NCI-H82 treated with DMSO at 0.1 percent for 48 hours (cell line): Measurements from ENCODE around the gene ZNF91.
A peak's percentile ranks its signal among the peaks of the same experiment; 100 is the strongest.
"Not testable (repeated sequence)": the region's sequence is repeated elsewhere in the genome, so short reads cannot be mapped to it uniquely, and the experiment has no call there.

Experiments
- DNase-seq: peaks from one replicate; lab custom pipeline; 2025; ENCODE audit not compliant: unreplicated experiment; lab: John Stamatoyannopoulos, UW

Gene ZNF91

DNA sequence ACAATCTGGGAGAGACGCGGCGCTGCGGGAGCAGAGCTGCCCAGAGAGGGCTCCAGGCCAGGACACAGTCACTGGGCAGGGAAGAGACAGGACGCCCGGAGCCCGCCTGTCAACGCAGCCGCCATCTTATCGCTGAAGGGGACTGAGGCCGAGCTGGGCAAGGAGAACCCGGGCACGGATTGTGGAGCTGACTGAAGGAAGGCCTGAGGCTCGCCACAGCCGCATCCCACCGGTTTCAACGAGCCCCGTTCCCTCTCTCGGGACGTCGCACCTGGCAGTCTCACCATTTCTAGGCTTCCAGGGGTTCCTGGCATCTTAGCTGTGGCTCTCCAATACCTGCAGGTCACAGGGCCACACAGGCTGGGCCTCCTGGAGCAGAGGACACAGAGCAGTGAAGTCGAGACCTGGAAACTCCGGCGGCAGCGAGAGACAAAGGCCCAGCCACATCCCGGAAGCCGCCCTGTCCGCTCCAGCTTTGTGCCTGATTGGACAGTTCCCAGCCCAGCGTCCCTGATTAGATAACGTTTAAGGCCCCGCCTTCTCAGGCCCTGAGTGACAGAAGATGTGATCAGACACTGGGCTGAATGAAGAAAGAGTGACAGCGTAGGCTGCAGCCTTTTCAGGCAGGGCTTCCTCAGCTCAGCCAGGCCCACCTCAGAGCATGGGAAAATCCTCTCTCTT is at the start of gene ZNF91:
Gene ZNF91, minus strand, starts transcription at position 431 of the 681 bp plus-strand sequence. Its CDS starts 117 bp downstream, at position 314.
- peak; percentile 83 for DNase-seq

GRCh38 chr19:23440791-23441190 is 45.5 kb upstream of the ZNF91 start:
- no peak for DNase-seq

DNA sequence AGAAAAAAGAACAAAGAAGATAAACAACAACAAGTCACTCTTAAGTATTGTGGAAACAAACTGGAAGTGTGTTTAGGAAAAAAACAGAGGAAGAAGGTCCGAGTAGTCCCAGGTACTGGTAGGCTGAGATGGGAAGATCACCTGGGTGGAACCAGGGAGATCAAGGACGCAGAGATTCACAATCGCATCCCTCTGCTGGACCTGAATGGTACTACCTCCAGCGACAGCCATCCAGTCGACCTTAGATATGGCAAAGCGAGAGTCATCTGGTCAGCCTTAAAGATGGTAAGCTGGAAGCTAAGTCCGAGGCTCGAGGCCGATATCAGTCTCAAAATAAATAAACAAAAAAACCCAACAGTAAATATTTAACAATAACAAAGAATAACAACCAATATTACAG is 44.9 kb upstream of the ZNF91 start:
- DNase-seq = no peak

- no peak for DNase-seq
These were observed 44.4 kb upstream of the ZNF91 start for GRCh38 chr19:23439623-23440022.

DNA sequence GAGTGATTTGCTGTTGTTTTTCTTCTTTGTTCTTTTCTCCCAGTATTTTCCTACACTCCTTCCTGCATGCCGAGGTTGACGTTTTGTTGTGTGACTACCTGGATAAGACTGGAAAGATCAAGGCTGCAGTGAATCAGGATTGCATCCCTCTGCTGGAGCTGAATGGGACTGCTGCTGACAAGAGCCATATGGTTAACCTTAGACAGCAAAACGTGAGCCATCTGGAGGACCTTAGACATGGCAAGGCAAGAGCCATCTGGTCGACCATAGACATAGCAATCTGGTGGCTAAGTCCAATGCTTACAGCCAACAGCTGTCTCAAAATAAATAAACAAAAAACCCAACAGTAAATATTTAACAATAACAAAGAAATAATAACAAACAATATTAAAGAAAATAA is 42.6 kb upstream of the ZNF91 start:
- DNase-seq = no peak

GRCh38 chr19:23436944-23437343 is 41.7 kb upstream of the ZNF91 start:
- no peak for DNase-seq

DNA sequence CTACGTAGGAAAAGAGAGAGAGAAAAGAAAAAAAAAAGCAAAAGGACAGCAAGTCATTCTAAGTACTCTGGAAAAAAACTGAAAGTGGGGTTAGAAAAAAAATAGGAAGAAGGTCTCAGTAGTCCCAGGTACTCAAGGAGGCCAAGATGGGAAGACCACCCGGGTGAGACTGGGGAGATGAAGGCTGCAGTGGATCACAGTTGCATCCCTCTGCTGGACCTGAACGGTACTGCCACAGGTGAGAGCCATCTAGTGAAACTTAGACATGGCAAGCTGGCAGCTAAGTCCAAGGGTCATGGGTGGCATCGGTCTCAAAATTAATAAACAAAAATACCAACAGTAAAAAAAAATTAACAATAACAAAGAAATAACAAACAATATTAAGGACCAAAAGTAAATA is 41.0 kb upstream of the ZNF91 start:
- no peak for DNase-seq

GRCh38 chr19:23420824-23421223 is 25.6 kb upstream of the ZNF91 start:
- DNase-seq = no peak

- not testable (repeated sequence) for DNase-seq
These were observed 24.0 kb upstream of the ZNF91 start for GRCh38 chr19:23419261-23419660.

- DNase-seq = peak; percentile 58
These were observed 20.4 kb upstream of the ZNF91 start for GRCh38 chr19:23415561-23416191.

- no peak for DNase-seq
These were observed 19.8 kb upstream of the ZNF91 start for GRCh38 chr19:23415034-23415433.

DNA sequence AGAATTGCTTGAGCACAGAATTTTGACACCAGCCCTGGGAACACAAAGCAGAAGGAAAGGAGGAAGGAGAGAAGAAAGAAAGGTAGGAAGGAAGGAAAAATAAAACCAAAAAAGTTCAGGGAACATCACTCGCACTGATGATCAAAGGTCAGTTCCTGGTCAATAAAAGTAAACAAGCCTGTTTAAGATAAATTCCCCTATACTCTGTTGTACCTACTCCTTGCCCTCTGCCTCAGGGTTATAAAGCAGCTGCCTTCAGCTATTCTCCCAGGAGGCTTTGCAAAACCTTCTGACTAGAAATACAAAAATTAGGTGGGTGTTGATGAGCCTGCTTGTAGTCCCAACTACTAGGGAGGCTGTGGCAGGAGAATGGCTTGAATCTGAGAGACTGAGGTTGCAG is 14.9 kb upstream of the ZNF91 start:
- no peak for DNase-seq

- DNase-seq = no peak
These were observed 14.2 kb upstream of the ZNF91 start for GRCh38 chr19:23409392-23410048.

- DNase-seq = no peak
These were observed 12.4 kb upstream of the ZNF91 start for GRCh38 chr19:23407616-23408133.

GRCh38 chr19:23406721-23407120 is 11.4 kb upstream of the ZNF91 start:
- DNase-seq = no peak

DNA sequence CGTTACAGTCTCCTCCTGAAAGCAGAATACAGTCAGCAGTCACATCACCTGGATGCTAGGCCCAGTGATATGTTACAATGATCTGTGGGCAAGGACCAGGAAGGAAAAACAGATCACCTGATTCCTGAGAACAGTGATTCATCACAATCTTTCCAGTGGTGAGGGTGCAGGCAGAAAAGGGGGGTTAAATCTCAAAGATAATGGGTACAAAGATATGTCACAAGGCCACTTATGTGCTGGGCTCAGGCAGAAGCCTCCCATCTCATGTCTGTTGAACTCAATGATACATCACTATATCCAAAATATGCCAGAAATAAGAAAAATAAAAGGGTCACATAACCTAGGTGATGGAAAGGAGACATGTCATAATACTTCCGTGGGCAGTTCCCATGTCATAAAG is 10.8 kb upstream of the ZNF91 start:
- no peak for DNase-seq

GRCh38 chr19:23404676-23405075 is 9.4 kb upstream of the ZNF91 start:
- no peak for DNase-seq

DNA sequence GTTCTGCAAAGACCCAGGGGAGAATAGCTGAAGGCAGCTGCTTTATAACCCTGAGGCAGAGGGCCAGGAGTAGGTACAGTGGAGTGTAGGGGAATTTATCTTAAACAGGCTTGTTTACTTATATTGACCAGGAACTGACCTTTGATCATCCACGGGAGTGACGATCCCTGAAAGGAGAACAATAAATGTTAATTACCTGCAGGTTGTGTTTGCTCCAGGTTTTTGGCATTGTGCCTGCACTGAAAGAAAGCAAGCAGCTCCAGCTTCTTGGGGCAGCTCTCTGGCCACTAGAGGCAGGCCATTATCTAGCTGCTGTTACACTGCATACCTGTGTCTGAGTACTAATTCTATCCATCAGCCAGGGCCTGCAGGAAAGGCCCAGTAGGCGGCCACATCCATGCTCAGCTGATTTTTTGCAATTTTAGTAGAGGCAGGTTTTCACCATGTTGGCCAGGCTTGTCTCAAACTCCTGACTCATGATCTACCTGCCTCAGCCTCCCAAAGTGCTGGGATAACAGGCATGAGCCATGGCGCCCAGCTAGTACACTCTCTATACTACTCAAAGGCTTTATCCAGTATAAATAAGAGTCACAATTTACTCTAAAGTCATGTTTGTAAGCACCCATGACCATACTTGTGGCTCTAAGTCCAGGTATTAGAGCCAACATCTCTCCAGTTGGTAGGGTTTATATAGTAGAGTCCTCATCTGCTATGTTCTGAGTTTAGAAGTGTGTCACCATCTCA is 8.5 kb upstream of the ZNF91 start:
- DNase-seq = no peak

DNA sequence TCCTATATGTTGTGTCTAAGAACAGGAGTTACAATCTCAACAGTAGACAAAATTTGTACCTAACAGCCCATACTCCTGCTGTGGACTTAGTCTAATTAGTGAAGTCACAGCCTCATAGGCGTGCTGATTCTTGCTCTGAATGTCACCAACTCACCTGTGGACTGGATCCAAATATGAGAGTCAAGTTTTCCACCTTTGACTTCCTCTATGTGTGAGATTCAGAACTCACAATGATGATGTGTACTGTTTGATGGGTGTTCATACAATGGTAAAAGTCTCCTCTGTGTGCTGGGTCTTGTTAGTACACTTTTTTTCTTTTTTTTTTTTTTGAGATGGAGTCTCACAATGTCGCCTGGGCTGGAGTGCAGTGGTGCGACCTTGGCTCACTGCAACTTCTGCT is 7.8 kb upstream of the ZNF91 start:
- DNase-seq = no peak

DNA sequence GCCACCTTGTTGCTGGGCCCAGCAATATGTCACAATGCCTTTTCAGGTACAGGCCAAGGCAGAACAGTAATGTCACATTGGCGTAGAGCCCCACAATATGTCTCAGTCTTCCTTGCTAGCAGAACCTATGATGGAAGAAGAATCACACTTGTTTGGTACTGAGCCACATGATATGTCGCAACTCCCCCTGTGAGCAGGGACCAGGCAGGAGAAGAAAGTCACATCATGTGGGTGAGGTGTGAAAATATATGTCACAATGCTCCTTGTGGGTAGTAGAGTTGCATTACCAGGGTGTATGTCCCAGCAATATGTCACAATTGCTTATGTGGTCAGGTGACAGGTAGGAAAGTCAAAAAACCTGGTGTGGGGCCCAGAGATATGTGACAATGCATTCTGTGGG is 7.1 kb upstream of the ZNF91 start:
- no peak for DNase-seq

DNA sequence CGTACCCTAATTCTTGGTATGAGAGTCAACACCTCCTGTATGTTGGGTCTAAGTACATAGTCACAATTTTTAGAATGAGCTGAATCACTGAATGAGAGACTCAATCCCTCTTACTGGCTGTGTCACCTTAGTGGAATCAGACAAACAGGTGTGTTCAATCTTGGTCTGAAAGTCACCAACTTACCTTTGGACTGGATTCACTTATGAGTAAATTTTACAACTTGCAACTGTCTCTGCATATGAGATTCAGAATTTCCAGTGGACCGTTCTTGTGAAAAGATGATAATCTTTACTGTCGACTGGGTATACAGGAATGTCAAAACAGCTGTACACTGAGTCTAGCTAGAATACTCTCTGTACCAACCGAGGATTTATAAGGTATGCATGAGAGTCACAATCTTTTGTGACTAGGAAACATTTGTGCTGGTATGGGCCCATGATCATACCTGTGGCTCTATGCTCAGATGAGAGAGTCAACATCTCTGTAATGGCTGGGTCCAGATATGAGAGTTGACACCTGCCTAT is 5.9 kb upstream of the ZNF91 start:
- no peak for DNase-seq
